HepG2 (cell line): ENCODE measurements around the gene TJP1. TPM values are rescaled to one million over a fixed set of nuclear protein-coding genes. Genes with fewer than 3 reads are reported as not detected.

ENCODE experiments used
- FOSL1 ChIP-seq: sonication (generic); formaldehyde crosslinking; IDR thresholded peaks from 2 replicates; pipeline ENCODE4 v1.9.0; 2021; ENCODE audit warnings: missing genetic modification reagents, borderline replicate concordance
- FOSL2 ChIP-seq: sonication (generic); formaldehyde crosslinking; IDR thresholded peaks from 2 replicates; pipeline ENCODE4 v1.4.0; 2020; ENCODE audit warnings: missing genetic modification reagents
- FOXA3 ChIP-seq: IDR thresholded peaks from 2 replicates; pipeline ENCODE4 v1.6.1; 2016; ENCODE audit warnings: missing genetic modification reagents, missing compliant biosample characterization
- HMG20A ChIP-seq: IDR thresholded peaks from 2 replicates; pipeline ENCODE4 v1.6.1; 2016; ENCODE audit warnings: borderline replicate concordance
- HNF4G ChIP-seq, 2 experiments: sonication (generic) in 1 of 2; formaldehyde crosslinking in 1 of 2; IDR thresholded peaks; 2 replicates each; pipeline versions ENCODE4 v1.4.0 to v1.6.1; 2011 to 2020; ENCODE audit warnings: borderline replicate concordance in 2 of 2, low read depth in 2 of 2, mild to moderate bottlenecking in 2 of 2, low read length in 1 of 2, missing genetic modification reagents in 1 of 2, moderate library complexity in 1 of 2
- MAFG ChIP-seq: sonication (generic); formaldehyde crosslinking; IDR thresholded peaks from 2 replicates; pipeline ENCODE4 v1.5.1; 2020; ENCODE audit warnings: mild to moderate bottlenecking, missing genetic modification reagents
- NR2F6 ChIP-seq, 2 experiments: IDR thresholded peaks; 2 replicates each; pipeline ENCODE4 v1.6.1; 2016; ENCODE audit warnings: antibody characterized with exemption in 1 of 2, mild to moderate bottlenecking in 1 of 2
- PCBP1 ChIP-seq: fragments of 200-400 bp; formaldehyde crosslinking; IDR thresholded peaks from 2 replicates; pipeline ENCODE4 v1.6.1; 2017; ENCODE audit warnings: mild to moderate bottlenecking, low read depth, low read length, borderline replicate concordance
- PLRG1 ChIP-seq: fragments of 450-650 bp; conservative IDR thresholded peaks from 2 replicates; pipeline ENCODE4 v1.6.1; 2016
- RBFOX2 ChIP-seq: fragments of 200-400 bp; formaldehyde crosslinking; IDR thresholded peaks from 2 replicates; pipeline ENCODE4 v1.6.1; 2017; ENCODE audit warnings: low read depth, mild to moderate bottlenecking, low read length
- SKIL ChIP-seq: sonication (generic); formaldehyde crosslinking; IDR thresholded peaks from 2 replicates; pipeline ENCODE4 v1.8.0; 2022; ENCODE audit warnings: missing genetic modification reagents, mild to moderate bottlenecking, moderate library complexity, borderline replicate concordance
- SRF ChIP-seq: IDR thresholded peaks from 2 replicates; pipeline ENCODE4 v1.6.1; 2011; ENCODE audit warnings: mild to moderate bottlenecking, low read depth, low read length, moderate library complexity
- ZNF460 ChIP-seq: sonication (generic); formaldehyde crosslinking; IDR thresholded peaks from 2 replicates; pipeline ENCODE4 v1.5.1; 2020; ENCODE audit warnings: missing genetic modification reagents, mild to moderate bottlenecking, borderline replicate concordance
- ZNF501 ChIP-seq: sonication (generic); formaldehyde crosslinking; IDR thresholded peaks from 2 replicates; pipeline ENCODE4 v1.5.1; 2020; ENCODE audit warnings: mild to moderate bottlenecking, moderate library complexity, missing genetic modification reagents
- polyA plus RNA-seq, 8 experiments: library from polyadenylated mRNA; depleted of rRNA in 3 of 8; stranded (reverse) in 7 of 8; unstranded in 1 of 8; fragments of >200 nt; fragmentation: Illumina TruSeq in 4 of 8; extraction: Trizol in 4 of 8; gene quantifications; 2 replicates each; pipeline versions ENCODE4 v1.2.1 to v1.2.3, GENCODE V29; 2011 to 2016; ENCODE audit warnings: low read depth in 4 of 8, missing spikeins in 1 of 8, mixed read lengths in 1 of 8; ENCODE audit not compliant: insufficient read depth in 1 of 8
- total RNA-seq, 5 experiments: library from RNA; depleted of rRNA; stranded (reverse); fragments of >200 nt; fragmentation: Illumina TruSeq; extraction: Trizol; gene quantifications; 2 replicates each; pipeline ENCODE4 v1.2.3, GENCODE V29; 2016; ENCODE audit warnings: low read depth in 1 of 5
- TF ChIP-seq, protein P1 (sequence below): sonication (generic); formaldehyde crosslinking; IDR thresholded peaks from 2 replicates; pipeline ENCODE4 v1.4.0; 2020; ENCODE audit warnings: missing genetic modification reagents, mild to moderate bottlenecking, borderline replicate concordance
- TF ChIP-seq, protein P2 (sequence below): IDR thresholded peaks from 2 replicates; pipeline ENCODE4 v1.6.1; 2016; ENCODE audit warnings: low read depth, borderline replicate concordance
- TF ChIP-seq, protein P3 (sequence below): sonication (generic); formaldehyde crosslinking; IDR thresholded peaks from 2 replicates; pipeline ENCODE4 v1.5.1; 2020; ENCODE audit warnings: mild to moderate bottlenecking, moderate library complexity, missing genetic modification reagents

TJP1 gene
- total and polyA plus RNA-seq, 2 of the 13 experiments (the other 11 are each of a cell fraction or from before 2014, with no cell fraction given) = 25.9 to 27.1 TPM

DNA sequence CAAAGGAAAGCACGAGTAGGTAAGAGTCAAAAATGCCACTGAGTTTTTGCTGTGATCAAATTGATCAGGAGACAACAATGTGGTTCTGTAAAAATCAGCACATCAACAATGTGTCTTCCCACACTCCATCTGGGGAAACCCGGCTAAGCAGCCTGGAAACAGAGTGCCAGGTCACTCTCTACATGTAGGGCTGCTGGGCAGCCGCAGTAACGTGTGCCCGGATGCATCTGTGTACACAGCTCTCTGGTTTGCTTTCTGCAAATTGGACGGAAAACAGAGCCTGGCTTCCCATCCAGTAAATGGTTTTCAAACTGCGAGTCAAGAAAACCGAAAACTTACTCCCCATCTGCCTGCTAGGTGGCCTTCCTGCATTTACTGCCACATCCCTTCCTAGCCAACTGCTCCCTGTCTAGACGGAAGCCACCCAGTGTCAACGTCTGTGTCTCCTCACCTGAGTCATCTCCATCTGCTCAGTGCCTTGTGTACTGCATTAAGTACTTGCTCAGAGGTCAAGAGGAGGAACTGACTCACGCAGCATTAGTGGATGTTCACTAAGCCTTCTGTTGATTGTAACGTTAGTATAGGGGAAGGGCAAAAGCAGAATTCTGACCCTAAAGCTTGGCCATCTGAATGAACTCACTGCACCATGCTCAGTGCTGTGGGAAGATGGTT, 124.1 kb downstream of the TJP1 start (continued):
- TF ChIP-seq ZNF460 (no peak), SKIL (CRISPR knock-in tag) (peak; percentile 54; the same call in 1 of the 2 replicates), PCBP1 (no peak), FOXA3 (CRISPR knock-in tag) (0 out of 2 replicates have a peak, but pooled peaks have one; percentile 6), RBFOX2 (no peak), FOSL2 (CRISPR knock-in tag) (peak; percentile 48), ZNF501 (CRISPR knock-in tag) (0 out of 2 replicates have a peak, but pooled peaks have one; percentile 22), FOSL1 (CRISPR knock-in tag) (no peak), HMG20A (CRISPR knock-in tag) (no peak), MAFG (CRISPR knock-in tag) (no peak), HNF4G (IDR thresholded peaks at IDR 0.05; ENCODE audit: borderline replicate concordance, low read depth, low read length) (no peak), HNF4G (CRISPR knock-in tag; IDR thresholded peaks at IDR 0.05; ENCODE audit: borderline replicate concordance, low read depth) (no peak), NR2F6 (IDR thresholded peaks at IDR 0.05) (peak; percentile 16; the same call in 1 of the 2 replicates), NR2F6 (CRISPR knock-in tag; IDR thresholded peaks at IDR 0.05) (no peak), PLRG1 (no peak), SRF (no peak)
- TF ChIP-seq, protein P1, sequence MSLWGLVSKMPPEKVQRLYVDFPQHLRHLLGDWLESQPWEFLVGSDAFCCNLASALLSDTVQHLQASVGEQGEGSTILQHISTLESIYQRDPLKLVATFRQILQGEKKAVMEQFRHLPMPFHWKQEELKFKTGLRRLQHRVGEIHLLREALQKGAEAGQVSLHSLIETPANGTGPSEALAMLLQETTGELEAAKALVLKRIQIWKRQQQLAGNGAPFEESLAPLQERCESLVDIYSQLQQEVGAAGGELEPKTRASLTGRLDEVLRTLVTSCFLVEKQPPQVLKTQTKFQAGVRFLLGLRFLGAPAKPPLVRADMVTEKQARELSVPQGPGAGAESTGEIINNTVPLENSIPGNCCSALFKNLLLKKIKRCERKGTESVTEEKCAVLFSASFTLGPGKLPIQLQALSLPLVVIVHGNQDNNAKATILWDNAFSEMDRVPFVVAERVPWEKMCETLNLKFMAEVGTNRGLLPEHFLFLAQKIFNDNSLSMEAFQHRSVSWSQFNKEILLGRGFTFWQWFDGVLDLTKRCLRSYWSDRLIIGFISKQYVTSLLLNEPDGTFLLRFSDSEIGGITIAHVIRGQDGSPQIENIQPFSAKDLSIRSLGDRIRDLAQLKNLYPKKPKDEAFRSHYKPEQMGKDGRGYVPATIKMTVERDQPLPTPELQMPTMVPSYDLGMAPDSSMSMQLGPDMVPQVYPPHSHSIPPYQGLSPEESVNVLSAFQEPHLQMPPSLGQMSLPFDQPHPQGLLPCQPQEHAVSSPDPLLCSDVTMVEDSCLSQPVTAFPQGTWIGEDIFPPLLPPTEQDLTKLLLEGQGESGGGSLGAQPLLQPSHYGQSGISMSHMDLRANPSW (CRISPR knock-in tag) = no peak
- TF ChIP-seq, protein P2, sequence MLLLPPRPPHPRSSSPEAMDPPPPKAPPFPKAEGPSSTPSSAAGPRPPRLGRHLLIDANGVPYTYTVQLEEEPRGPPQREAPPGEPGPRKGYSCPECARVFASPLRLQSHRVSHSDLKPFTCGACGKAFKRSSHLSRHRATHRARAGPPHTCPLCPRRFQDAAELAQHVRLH = no peak
- TF ChIP-seq, protein P3, sequence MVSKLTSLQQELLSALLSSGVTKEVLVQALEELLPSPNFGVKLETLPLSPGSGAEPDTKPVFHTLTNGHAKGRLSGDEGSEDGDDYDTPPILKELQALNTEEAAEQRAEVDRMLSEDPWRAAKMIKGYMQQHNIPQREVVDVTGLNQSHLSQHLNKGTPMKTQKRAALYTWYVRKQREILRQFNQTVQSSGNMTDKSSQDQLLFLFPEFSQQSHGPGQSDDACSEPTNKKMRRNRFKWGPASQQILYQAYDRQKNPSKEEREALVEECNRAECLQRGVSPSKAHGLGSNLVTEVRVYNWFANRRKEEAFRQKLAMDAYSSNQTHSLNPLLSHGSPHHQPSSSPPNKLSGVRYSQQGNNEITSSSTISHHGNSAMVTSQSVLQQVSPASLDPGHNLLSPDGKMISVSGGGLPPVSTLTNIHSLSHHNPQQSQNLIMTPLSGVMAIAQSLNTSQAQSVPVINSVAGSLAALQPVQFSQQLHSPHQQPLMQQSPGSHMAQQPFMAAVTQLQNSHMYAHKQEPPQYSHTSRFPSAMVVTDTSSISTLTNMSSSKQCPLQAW (CRISPR knock-in tag) = no peak
